Stimulated activated naive CD8-positive, alpha-beta T cell treated with anti-CD3 and anti-CD28 coated beads, Interleukin-15, amount 100 ng/mL, for 72 hours (primary cell): Measurements from ENCODE around the gene TRIM71.
A peak's percentile ranks its signal among the peaks of the same experiment; 100 is the strongest.
"Not testable (repeated sequence)": the region's sequence is repeated elsewhere in the genome, so short reads cannot be mapped to it uniquely, and the experiment has no call there.

Source experiments
- ATAC-seq: fragments of 150-1000 bp; cut with Tn5 transposase; 2 replicates; pipeline ENCODE4 v1.10.0; 2021; ENCODE audit warnings: mild to moderate bottlenecking, moderate library complexity
- DNase-seq, 2 donors: peaks; one replicate each; pipeline ENCODE4 v3.0.0; 2021 to 2022
- H3K27ac Mint-ChIP-seq, 2 donors: one replicate each; pipeline ENCODE4 v1.8.0; 2022; ENCODE audit warnings: mild to moderate bottlenecking in 2 of 2, mixed read lengths in 2 of 2, moderate library complexity in 2 of 2
- H3K27me3 Mint-ChIP-seq: one replicate; pipeline ENCODE4 v1.8.0; 2022; ENCODE audit warnings: mixed read lengths
- H3K4me1 Mint-ChIP-seq: one replicate; pipeline ENCODE4 v1.8.0; 2022; ENCODE audit warnings: mild to moderate bottlenecking, mixed read lengths
- H3K4me3 Mint-ChIP-seq, 2 donors: one replicate each; pipeline ENCODE4 v1.8.0; 2022; ENCODE audit warnings: mild to moderate bottlenecking in 2 of 2, mixed read lengths in 2 of 2, moderate library complexity in 1 of 2
- H3K9me3 Mint-ChIP-seq, 2 donors: one replicate each; pipeline ENCODE4 v1.8.0; 2022; ENCODE audit warnings: mixed read lengths in 2 of 2

Gene TRIM71

DNA sequence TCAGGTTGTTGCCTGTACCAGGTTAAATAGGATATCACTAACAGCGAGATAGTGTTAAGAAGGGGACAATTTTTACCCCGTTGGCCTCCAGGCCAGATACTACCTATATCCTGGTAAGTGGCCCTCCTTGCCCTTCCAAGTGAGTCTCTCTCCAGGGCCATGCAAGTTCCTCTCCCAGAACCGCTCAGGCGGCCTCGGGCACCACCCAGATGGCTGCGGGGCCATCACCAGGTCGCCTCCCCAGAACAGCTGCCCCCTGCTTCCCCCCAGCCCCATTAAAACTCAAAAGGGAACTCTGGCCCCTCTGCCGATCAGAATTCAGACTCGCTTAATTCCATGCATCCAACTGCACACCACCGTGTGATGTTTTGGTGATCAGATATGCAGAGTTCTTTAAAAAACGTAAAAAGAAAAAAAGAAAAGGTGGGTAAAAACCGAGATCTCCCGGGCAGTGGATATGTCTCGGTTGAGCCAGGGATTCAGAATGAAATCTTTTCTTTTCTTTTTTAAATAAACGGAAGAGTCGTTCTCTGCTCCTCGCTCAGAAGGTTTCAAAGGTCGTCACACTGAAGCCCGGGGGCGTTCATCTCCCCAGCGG is 1.9 kb upstream of the TRIM71 start:
- no peak overlapping the region for H3K27ac Mint-ChIP-seq
- no peaks in the 10 kb centered on the region for H3K9me3 Mint-ChIP-seq
- DNase-seq (no peak), ATAC-seq (no peak)
- peak overlapping the region; percentile 84 to 91 for H3K4me3 Mint-ChIP-seq
- H3K4me1 Mint-ChIP-seq = peaks cover 50% of the 10 kb centered on the region
- H3K27me3 Mint-ChIP-seq = peaks cover 67% of the 10 kb centered on the region

DNA sequence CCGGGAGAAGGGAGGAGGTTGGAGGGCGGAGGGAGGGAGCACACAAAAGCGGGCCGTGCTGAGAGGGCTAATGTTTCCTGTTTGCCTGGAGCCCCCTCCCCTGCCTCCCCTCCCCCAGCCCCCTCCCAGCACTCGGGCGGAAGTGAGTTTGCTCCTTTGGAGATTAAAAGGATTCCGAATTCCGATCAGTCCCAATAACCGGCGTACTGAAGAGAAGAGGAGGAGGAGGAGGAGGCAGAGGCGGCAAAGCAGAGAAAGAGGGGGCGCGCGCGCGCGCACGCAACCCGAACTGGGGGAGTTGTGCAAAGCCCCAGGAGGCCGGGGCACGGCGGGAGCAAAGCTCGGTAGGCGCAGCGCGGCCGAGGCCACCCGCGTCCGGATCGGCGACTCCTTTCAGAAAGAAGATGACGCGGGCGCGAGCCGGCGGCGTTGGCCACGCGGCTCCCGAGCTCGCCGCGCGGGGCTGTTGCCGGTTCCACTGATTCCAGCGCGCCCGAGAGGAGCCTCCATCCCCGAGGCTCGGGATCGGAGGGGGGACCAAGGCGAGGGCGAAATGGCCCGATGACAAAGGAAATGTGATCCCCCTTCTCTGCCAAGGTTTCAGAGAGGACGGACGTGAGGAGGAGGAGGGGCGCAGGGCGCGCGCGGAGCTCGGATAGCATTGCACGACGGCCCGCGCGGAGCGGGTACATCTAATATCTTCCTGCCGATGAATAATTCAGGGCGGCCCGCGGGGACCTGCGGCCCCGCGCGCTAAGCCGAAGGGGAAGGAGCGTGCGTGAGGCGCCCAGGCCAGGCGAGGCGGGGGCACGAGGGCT is 1.1 kb upstream of the TRIM71 start:
- DNase-seq = peak; percentile 28 to 35
- peaks cover 50% of the 10 kb centered on the region for H3K4me1 Mint-ChIP-seq
- H3K27me3 Mint-ChIP-seq = peaks cover 74% of the 10 kb centered on the region
- peak overlapping the region; percentile 84 to 91 for H3K4me3 Mint-ChIP-seq
- ATAC-seq = peak; percentile 31
- no peaks in the 10 kb centered on the region for H3K9me3 Mint-ChIP-seq
- H3K27ac Mint-ChIP-seq = no peak overlapping the region

DNA sequence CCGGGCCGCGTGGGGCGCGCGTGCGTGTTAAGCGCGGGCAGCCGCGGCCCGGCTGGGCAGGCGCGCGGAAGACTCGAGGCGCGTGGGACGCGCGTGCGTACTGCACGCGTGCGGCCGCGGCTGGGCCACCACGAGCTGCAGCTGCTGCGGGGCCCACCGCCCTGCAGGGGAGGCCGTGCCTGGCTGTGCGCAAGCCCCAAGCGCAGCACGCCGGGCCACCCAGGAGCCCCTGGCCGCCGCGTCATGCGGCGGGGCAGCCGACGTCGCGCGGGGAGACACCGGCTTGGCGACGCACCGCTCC is 590 bp upstream of the TRIM71 start:
- H3K4me3 Mint-ChIP-seq = peak overlapping the region; percentile 91 to 94
- peak; percentile 26 for ATAC-seq
- H3K27ac Mint-ChIP-seq = no peak overlapping the region
- H3K27me3 Mint-ChIP-seq = peaks cover 79% of the 10 kb centered on the region
- no peak for DNase-seq
- peaks cover 50% of the 10 kb centered on the region for H3K4me1 Mint-ChIP-seq
- no peaks in the 10 kb centered on the region for H3K9me3 Mint-ChIP-seq

DNA sequence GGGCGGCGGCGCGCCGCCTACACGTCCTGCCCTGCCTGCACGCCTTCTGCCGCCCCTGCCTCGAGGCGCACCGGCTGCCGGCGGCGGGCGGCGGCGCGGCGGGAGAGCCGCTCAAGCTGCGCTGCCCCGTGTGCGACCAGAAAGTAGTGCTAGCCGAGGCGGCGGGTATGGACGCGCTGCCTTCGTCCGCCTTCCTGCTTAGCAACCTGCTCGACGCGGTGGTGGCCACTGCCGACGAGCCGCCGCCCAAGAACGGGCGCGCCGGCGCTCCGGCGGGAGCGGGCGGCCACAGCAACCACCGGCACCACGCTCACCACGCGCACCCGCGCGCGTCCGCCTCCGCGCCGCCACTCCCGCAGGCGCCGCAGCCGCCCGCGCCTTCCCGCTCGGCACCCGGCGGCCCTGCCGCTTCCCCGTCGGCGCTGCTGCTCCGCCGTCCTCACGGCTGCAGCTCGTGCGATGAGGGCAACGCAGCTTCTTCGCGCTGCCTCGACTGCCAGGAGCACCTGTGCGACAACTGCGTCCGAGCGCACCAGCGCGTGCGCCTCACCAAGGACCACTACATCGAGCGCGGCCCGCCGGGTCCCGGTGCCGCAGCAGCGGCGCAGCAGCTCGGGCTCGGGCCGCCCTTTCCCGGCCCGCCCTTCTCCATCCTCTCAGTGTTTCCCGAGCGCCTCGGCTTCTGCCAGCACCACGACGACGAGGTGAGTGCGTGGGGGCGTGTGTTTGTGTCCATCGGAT is 602 bp downstream of the TRIM71 start:
- DNase-seq = peak in 1 of 2 donors; percentile 22
- H3K27ac Mint-ChIP-seq = no peak overlapping the region
- peaks cover 50% of the 10 kb centered on the region for H3K4me1 Mint-ChIP-seq
- H3K9me3 Mint-ChIP-seq = no peaks in the 10 kb centered on the region
- H3K27me3 Mint-ChIP-seq = peaks cover 79% of the 10 kb centered on the region
- ATAC-seq = peak; percentile 60
- H3K4me3 Mint-ChIP-seq = peak overlapping the region; percentile 89 to 94

DNA sequence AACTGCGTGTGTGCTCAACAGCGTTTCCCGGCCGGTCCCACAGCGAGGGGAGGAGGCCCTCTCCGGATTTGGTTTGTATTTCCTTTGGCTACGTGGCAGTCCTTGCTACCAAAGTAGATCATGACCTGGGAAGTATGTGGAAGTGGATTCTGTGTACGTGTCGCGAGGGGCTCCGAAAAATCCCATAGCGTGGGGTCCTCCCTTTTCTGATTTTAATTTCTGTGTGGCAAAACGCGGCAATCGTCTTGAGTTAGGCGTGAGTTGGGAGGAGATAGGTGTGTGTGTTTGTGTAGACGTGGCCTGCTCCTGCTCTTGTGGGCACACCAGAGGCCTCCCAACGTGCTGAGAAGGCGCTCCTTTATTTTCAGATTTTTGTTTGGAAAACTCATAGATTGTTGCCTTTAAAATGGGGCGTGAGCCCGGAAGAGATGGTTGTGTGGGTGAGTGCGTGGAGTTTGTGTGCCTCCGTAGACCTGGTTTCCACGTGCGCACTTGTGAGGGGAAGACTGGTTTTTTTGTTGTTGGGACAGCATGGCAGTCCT is 1.2 kb downstream of the TRIM71 start:
- Mint-ChIP-seq H3K27ac (no peak overlapping the region), H3K27me3 (peaks cover 79% of the 10 kb centered on the region), H3K9me3 (no peaks in the 10 kb centered on the region), H3K4me1 (peaks cover 50% of the 10 kb centered on the region), H3K4me3 (peak overlapping the region; percentile 56 to 89)
- DNase-seq = no peak
- ATAC-seq = no peak

DNA sequence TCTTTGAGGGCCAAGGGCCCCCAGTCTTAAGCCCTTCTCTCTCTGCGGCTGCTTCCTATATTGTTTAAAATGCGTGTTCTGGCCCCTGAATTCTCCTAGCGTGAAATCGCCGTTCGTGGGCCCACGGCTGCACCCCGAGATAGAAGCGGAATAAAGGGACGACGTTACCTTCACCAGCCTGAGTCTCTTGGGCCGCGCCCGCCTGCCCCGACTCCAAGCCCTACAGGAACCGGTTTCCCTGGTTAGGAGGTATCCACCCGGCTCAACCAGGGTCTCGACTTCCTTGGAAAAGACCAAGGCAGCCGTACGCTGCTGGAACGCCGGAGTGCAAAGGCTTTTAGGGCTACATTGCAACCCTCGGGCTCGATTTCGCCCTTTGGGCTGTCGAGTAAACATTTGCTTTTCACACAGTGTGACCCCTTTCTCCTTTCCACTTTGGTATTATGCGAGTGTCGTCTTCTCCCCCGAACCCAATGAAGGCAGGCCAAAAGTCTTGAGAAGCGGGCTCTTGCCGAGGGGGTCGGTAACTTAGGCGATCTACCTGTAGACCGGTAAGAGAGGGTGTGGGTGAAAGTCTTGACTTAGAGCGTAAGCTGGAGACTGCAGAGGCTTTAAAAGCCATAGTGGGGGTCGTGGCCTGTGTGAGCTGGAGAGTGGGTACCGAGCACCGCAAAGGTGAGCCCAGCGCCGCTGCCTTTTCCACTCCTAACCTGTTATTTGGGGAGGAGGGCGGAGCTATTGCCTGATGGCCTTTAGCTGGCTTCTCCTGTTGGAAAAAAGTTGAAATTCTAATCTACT is 2.0 kb downstream of the TRIM71 start:
- H3K4me1 Mint-ChIP-seq = peaks cover 44% of the 10 kb centered on the region
- peaks cover 76% of the 10 kb centered on the region for H3K27me3 Mint-ChIP-seq
- H3K4me3 Mint-ChIP-seq = no peak overlapping the region
- no peak for DNase-seq
- ATAC-seq = no peak
- no peaks in the 10 kb centered on the region for H3K9me3 Mint-ChIP-seq
- no peak overlapping the region for H3K27ac Mint-ChIP-seq

DNA sequence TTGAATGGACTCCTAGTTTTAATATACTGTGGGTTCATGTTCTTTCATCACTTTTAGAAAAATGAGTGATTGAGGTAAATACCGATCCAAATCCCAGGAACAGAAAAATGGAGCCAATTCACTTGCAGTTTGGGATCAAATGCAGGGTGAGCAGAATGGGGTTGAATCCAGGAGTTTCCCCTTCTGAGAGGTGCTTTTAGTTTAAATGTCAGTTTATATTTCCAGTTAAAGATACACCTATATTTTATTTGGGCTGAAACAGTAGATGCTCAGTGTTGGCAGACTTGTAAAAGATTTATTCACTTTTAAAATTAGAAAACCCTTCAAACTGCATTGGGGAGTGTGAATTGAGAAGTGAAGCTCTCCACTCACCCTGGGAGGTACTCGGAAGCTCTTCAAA is 2.6 kb downstream of the TRIM71 start:
- Mint-ChIP-seq H3K9me3 (no peaks in the 10 kb centered on the region), H3K4me3 (no peak overlapping the region), H3K27me3 (peaks cover 72% of the 10 kb centered on the region), H3K4me1 (peaks cover 37% of the 10 kb centered on the region), H3K27ac (no peak overlapping the region)
- no peak for ATAC-seq
- no peak for DNase-seq

DNA sequence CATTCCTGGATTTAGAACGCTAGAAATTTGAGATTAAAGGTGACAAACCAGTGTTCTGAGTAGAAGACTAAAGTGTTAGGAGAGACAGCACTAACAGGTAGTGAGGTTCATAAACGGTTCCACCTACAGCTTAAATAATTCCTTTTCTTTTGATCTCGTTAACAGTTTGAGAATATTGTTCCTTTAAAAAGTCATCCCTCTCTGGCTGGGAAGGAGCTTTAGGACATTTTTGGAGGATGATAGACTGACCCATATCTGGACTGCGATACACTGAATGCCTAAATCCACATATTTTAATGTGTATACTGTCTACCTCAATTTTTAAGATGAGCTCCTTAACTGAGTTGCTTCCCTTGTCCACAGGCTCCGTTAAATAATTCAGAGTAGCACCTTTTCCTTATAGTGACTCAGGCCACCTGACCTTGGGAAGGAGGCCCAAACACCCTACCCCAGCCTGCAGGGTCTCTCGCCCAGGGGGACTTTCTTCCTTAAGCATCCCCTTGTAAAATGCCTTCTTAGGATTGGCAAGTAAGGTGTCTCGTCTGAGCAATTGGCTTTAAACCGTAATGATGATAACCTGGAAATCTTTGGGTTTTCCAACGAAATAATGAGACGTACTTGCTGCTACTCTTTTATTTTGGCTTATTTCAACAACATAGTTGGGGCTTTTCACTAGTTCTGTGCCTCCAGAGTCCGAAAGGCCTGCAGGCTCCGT is 3.3 kb downstream of the TRIM71 start:
- no peak for DNase-seq
- H3K27ac Mint-ChIP-seq = no peak overlapping the region
- no peaks in the 10 kb centered on the region for H3K9me3 Mint-ChIP-seq
- peaks cover 30% of the 10 kb centered on the region for H3K4me1 Mint-ChIP-seq
- peaks cover 65% of the 10 kb centered on the region for H3K27me3 Mint-ChIP-seq
- no peak overlapping the region for H3K4me3 Mint-ChIP-seq
- no peak for ATAC-seq

DNA sequence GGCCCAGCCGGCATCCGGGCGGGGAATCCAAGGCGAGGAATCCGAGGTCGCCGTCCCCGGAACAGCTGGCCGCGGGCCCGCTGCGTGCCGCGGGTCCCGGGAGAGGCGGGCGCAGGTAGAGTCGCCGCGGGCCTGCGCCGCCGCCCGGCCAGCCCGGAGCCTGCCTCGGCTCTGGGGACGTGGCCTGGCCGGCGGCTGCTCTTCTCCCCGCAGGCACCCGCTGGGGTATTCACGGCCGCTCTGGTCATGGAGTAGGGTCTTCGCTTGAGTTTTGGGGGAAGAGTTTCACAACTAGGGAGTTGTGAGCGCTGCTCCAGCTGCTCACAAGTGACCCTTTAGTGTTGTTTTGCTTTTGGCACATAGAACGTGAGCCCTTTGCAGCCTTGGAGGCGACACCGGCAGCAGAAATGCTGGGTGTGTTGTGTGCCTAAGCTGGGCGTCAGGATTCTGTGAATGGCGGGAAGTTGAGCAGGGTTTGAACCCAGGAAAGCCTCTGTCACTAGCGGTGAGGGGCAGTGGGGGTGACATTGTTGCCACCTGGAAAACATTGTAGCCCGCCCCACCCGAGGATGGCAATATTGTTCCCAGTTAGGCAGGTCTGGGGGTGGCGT is 4.0 kb downstream of the TRIM71 start:
- H3K27me3 Mint-ChIP-seq = peaks cover 59% of the 10 kb centered on the region
- H3K4me1 Mint-ChIP-seq = peaks cover 23% of the 10 kb centered on the region
- no peak overlapping the region for H3K27ac Mint-ChIP-seq
- H3K9me3 Mint-ChIP-seq = no peaks in the 10 kb centered on the region
- H3K4me3 Mint-ChIP-seq = no peak overlapping the region
- ATAC-seq (no peak), DNase-seq (no peak)

DNA sequence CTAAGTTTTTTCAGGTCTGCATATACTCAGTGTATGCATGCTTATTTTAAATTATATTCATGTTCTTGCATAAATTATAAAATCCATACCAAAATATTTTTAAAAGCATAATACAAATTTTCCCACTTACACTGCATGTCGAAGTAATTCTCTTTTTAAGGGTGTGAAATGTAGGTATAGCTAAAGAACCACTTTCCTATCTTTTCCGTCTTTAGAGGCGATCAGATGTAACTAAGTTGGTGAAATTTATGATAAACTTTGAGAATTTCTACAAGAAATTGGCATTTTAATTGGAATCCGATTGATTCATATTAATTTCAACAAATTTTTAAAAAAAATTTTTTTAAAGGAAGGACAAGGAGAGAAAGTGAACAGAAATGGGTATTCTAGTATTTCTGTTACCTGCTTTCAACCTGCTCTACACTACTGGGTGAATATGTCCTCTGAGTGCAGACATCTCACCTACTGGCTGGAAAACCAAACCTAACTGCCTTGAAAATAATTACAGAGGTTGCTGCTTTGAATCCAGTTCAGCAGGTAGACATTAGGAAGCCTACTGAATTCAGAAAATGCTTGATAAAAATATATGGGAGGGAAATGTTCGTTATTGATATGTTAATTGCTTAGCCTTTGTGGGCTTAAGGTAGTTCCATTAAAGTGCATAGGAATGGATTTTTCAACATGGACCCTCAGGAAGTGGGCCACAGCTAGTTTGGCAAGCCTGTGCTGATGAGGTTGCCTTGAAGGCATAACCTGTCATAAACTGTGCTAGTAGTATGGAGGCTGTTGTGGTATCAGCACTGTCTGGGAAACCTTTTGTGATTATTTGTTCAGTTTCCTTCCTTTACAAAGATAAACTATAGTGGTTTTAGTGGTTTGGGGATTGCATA is 5.1 kb downstream of the TRIM71 start:
- Mint-ChIP-seq H3K27me3 (peaks cover 48% of the 10 kb centered on the region), H3K27ac (no peak overlapping the region), H3K9me3 (no peaks in the 10 kb centered on the region), H3K4me3 (no peak overlapping the region), H3K4me1 (peaks cover 13% of the 10 kb centered on the region)
- DNase-seq (no peak), ATAC-seq (no peak)

DNA sequence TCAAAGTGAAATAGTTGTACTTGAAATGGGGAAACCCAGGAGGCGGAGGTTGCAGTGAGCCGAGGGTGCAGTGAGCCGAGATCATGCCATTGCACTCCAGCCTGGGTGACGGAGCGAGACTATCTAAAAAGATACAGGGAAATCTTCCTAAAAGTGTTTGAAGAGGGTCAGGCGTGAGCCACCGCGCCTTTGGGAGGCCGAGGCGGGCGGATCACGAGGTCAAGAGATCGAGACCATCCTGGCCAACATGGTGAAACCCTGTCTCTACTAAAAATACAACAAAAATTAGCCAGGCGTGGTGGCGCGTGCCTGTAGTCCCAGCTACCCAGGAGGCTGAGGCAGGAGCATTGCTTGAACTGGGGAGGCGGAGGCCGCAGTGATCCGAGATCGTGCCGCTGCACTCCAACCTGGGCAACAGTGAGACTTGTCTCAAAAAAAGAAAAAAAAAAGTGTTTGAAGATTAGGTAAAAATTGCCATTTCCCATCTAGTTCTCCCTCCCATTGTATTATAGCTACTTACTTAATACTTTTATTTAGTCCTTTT is 5.9 kb downstream of the TRIM71 start:
- not testable (repeated sequence) for H3K4me1 Mint-ChIP-seq, H3K9me3 Mint-ChIP-seq, DNase-seq, ATAC-seq, H3K4me3 Mint-ChIP-seq, H3K27ac Mint-ChIP-seq
- peaks cover 39% of the 10 kb centered on the region for H3K27me3 Mint-ChIP-seq

DNA sequence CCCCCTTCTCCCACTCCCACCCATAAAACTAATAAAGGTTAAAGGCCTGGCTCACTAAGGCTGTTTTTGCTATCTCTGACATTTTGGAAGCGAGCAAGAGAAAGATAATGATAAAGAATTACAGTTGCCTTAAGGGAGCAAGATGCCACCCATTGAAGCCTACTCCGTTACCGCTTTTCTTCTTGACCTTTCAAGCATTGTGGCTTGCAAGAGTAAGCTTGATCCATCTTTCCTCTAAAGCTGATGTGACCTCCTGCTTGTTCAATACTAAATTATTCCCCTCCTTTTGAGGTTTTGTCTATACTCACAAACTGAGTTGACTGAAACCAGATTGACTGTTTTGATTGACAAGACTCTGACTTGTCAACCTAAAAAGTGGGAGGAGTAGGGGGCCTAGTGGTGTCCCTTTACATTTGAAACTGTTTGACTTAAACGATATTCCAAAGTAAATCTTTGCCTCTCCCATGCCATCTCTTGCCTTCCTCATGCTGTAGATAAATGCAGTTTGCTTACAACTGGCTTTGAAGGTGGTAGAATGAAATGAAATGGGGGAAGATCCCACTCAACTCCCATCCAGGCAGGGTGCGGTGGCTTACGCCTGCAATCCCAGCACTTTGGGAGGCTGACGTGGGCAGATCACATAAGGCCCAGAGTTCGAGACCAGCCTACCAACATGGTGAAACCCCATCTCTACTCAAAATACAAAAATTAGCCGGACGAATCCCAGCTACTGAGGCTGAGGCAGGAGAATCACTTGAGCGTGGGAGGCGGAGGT is 8.0 kb downstream of the TRIM71 start:
- H3K9me3 Mint-ChIP-seq = no peaks in the 10 kb centered on the region
- no peak overlapping the region for H3K4me3 Mint-ChIP-seq
- ATAC-seq (no peak), DNase-seq (no peak)
- H3K27me3 Mint-ChIP-seq = peaks cover 27% of the 10 kb centered on the region
- H3K4me1 Mint-ChIP-seq = no peaks in the 10 kb centered on the region
- H3K27ac Mint-ChIP-seq = no peak overlapping the region

DNA sequence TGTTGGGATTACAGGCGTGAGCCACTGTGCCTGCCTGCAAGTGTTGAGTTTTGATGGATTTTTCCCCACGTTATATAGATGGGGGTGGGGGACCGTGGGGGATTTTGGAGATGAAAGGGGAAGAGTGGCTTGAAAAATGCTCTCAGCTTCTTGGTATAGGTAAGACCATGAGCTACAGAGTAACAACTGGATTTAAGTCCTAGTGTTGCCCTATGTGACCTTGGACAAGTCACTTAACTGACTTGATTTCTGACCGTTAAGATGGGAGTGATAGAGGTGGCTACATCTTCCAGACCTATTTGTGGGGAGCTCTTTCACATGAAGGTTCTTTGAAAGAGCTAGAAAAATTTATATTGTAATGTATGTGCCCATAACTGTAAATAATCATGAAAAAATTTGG is 13.3 kb downstream of the TRIM71 start:
- no peak for DNase-seq
- ATAC-seq = no peak
- Mint-ChIP-seq H3K9me3 (no peaks in the 10 kb centered on the region), H3K27ac (no peak overlapping the region), H3K27me3 (peaks cover 30% of the 10 kb centered on the region), H3K4me1 (no peaks in the 10 kb centered on the region), H3K4me3 (no peak overlapping the region)
